C4-2B (cell line): Measurements from ENCODE around the gene HSPBP1.

ENCODE experiments used
- ZFX ChIP-seq: fragments of 450-650 bp; IDR thresholded peaks from 2 replicates; pipeline ENCODE4 v1.6.1; 2017
- TF ChIP-seq, protein P1 (sequence below): fragments of 450-650 bp; conservative IDR thresholded peaks from 2 replicates; pipeline ENCODE4 v1.5.1; 2017; ENCODE audit warnings: mild to moderate bottlenecking

DNA sequence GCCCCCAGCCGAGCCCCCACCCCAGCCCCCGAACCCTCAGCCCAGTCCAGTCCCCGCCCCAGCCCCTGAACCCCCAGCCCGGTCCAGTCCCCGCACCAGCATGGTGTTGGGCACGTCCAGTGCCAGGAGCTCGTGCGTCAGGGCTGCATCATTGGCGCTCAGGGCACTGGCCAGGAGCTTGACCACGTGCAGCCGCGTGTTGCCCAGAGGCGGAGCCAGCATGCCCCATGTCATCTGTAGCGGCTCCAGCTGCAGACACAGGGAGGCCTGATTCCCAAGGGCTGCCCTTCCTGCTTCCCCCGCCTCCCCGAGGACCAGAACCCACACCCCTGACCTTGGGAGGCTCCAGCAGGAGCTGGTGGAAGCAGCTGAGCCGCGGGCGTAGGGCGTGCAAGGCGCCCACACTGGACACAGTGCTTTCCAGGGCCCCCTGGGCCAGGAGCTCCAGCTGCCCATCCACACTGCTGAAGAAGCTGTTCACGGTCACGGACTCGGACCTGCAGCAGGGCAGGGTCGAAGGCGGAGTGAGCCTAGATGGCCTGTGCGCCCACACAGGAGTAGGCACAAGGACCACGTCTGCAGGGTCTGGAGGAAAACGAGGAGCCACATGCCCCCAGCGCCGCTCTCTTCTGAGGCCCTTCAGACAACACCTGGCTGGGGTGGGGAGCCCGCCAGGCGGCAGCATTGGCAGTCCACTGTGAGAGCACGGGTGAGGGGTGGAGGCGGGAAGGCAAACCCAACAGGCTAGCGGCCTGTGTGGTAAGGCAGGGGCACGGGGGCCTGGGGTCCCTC is 38.6 kb downstream of the HSPBP1 start:
- TF ChIP-seq, protein P1, sequence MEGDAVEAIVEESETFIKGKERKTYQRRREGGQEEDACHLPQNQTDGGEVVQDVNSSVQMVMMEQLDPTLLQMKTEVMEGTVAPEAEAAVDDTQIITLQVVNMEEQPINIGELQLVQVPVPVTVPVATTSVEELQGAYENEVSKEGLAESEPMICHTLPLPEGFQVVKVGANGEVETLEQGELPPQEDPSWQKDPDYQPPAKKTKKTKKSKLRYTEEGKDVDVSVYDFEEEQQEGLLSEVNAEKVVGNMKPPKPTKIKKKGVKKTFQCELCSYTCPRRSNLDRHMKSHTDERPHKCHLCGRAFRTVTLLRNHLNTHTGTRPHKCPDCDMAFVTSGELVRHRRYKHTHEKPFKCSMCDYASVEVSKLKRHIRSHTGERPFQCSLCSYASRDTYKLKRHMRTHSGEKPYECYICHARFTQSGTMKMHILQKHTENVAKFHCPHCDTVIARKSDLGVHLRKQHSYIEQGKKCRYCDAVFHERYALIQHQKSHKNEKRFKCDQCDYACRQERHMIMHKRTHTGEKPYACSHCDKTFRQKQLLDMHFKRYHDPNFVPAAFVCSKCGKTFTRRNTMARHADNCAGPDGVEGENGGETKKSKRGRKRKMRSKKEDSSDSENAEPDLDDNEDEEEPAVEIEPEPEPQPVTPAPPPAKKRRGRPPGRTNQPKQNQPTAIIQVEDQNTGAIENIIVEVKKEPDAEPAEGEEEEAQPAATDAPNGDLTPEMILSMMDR, result no peak
- no peak for TF ChIP-seq ZFX
